OCI-LY1 (cell line): Measurements from ENCODE around the gene VSIG10.
"Not testable (repeated sequence)": the region's sequence is repeated elsewhere in the genome, so short reads cannot be mapped to it uniquely, and the experiment has no call there.

ENCODE experiments used
- H2AFZ ChIP-seq: fragments of 200-600 bp; sonication (generic), shearing (Covaris generic); 2 replicates; pipeline ENCODE4 v1.6.0; 2014; ENCODE audit warnings: antibody characterized with exemption, mild to moderate bottlenecking, low read length
- H3F3A ChIP-seq: fragments of 200-600 bp; sonication (generic), shearing (Covaris generic); 2 replicates; pipeline ENCODE4 v1.6.0; 2014; ENCODE audit warnings: mild to moderate bottlenecking, antibody characterized with exemption, low read length, moderate library complexity; ENCODE audit not compliant: insufficient read depth
- H3K27ac ChIP-seq: fragments of 200-600 bp; sonication (generic); 2 replicates; pipeline ENCODE4 v1.5.1; 2014; ENCODE audit warnings: low read length, mixed run types, mild to moderate bottlenecking, low read depth; ENCODE audit not compliant: poor library complexity, severe bottlenecking
- H3K27me3 ChIP-seq: fragments of 200-600 bp; sonication (generic); 2 replicates; pipeline ENCODE4 v1.6.0; 2014; ENCODE audit warnings: antibody characterized with exemption, mild to moderate bottlenecking, low read length, moderate library complexity; ENCODE audit not compliant: insufficient read depth
- H3K36me3 ChIP-seq: fragments of 200-600 bp; sonication (generic); 2 replicates; pipeline ENCODE4 v1.6.1; 2014; ENCODE audit warnings: mild to moderate bottlenecking, antibody characterized with exemption, low read length, moderate library complexity, mixed read lengths; ENCODE audit not compliant: insufficient read depth
- H3K4me1 ChIP-seq: fragments of 200-600 bp; sonication (generic); 2 replicates; pipeline ENCODE4 v1.5.1; 2014; ENCODE audit warnings: mild to moderate bottlenecking, low read length, moderate library complexity; ENCODE audit not compliant: insufficient read depth, severe bottlenecking
- H3K4me2 ChIP-seq: fragments of 200-600 bp; sonication (generic), shearing (Covaris generic); 2 replicates; pipeline ENCODE4 v1.6.1; 2014; ENCODE audit warnings: low read length
- H3K4me3 ChIP-seq: fragments of 200-600 bp; sonication (generic); 2 replicates; pipeline ENCODE4 v1.5.1; 2014; ENCODE audit warnings: low read length, low read depth, mild to moderate bottlenecking, mixed read lengths; ENCODE audit not compliant: poor library complexity, severe bottlenecking
- H3K79me2 ChIP-seq: fragments of 200-600 bp; shearing (Covaris generic); 2 replicates; pipeline ENCODE4 v1.6.1; 2016; ENCODE audit warnings: mixed run types, low read length, mixed read lengths; ENCODE audit not compliant: insufficient read depth
- H3K9ac ChIP-seq: fragments of 200-600 bp; sonication (generic), shearing (Covaris generic); 2 replicates; pipeline ENCODE4 v1.6.1; 2014; ENCODE audit warnings: mild to moderate bottlenecking, low read length, mixed read lengths
- H3K9me2 ChIP-seq: fragments of 200-600 bp; sonication (generic), shearing (Covaris generic); 2 replicates; pipeline ENCODE4 v1.6.1; 2014; ENCODE audit warnings: low read depth, mild to moderate bottlenecking, low read length, mixed read lengths
- H3K9me3 ChIP-seq: fragments of 200-600 bp; shearing (Covaris generic); 2 replicates; pipeline ENCODE4 v1.6.1; 2014; ENCODE audit warnings: low read length, mixed read lengths
- H4K20me1 ChIP-seq: fragments of 200-600 bp; sonication (generic), shearing (Covaris generic); 2 replicates; pipeline ENCODE4 v1.6.0; 2016; ENCODE audit warnings: mild to moderate bottlenecking, low read length; ENCODE audit not compliant: insufficient read depth
- CTCF ChIP-seq: fragments of 200-600 bp; sonication (generic), shearing (Covaris generic); IDR thresholded peaks from 2 replicates; pipeline ENCODE4 v1.5.1; 2017; ENCODE audit warnings: mild to moderate bottlenecking, antibody characterized with exemption, low read length, moderate library complexity, mixed read lengths
- EZH2 ChIP-seq: fragments of 200-600 bp; sonication (generic), shearing (Covaris generic); IDR thresholded peaks from 2 replicates; pipeline ENCODE4 v1.8.0; 2017; ENCODE audit warnings: borderline replicate concordance, mixed run types, mild to moderate bottlenecking, antibody characterized with exemption, low read length, moderate library complexity, mixed read lengths

VSIG10 gene

DNA sequence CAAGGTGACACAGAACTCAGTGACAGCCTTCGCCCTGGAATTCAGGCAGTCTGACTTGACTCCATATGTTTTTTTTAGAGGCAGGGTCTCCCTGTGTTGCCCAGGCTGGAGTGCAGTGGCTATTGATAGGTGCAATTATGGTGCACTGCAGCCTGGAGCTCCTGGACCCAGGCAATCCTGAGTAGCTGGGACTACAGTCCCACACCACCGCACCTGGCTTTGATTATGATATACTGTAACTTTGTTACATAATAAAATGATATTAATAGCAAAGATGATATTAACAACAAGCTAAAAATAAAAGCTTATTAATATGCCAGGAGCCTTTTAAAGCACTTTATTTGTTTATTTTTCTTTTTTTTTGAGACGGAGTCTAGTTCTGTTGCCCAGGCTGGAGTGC lies 9.8 kb downstream of the VSIG10 start:
- Histone ChIP-seq H4K20me1 (no peaks in the 10 kb centered on the region), H3K79me2 (no peaks in the 10 kb centered on the region)
- TF ChIP-seq CTCF (no peak), EZH2 (no peak)

DNA sequence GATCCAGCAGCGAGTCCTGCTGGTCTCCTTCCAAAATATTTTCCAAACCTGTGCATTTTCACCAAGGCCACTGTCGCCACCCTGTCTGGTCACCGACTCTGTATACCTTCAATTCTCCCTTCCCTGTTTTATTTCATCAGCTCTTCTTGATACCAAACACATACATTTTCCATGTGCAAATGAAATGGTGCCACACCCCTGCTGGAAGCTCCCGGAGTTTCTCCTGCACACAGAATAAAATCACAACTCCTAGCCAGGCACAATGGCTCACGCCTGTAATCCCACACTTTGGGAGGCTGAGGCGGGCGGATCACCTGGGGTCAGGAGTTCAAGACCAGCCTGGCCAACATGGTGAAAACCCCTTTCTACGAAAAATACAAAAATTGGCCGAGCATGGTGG lies 14.0 kb downstream of the VSIG10 start:
- H3K36me3 ChIP-seq: no peaks in the 10 kb centered on the region
- H3K27ac ChIP-seq: no peak overlapping the region
- no peaks in the 10 kb centered on the region for H3K4me1 ChIP-seq
- no peaks in the 10 kb centered on the region for H3K9me2 ChIP-seq
- H3K27me3 ChIP-seq: no peaks in the 10 kb centered on the region
- no peaks in the 10 kb centered on the region for H4K20me1 ChIP-seq
- H3K9me3 ChIP-seq: no peaks in the 10 kb centered on the region
- no peak overlapping the region for H3K9ac ChIP-seq
- TF ChIP-seq EZH2 (no peak), CTCF (no peak)
- H3K4me2 ChIP-seq: no peak overlapping the region
- no peak overlapping the region for H3K4me3 ChIP-seq
- no peaks in the 10 kb centered on the region for H3F3A ChIP-seq
- H3K79me2 ChIP-seq: no peaks in the 10 kb centered on the region
- H2AFZ ChIP-seq: no peak overlapping the region

More for the DNA sequence above, 9.8 kb downstream of the VSIG10 start:
- Histone ChIP-seq H3K9ac (no peak overlapping the region), H3K4me2 (no peak overlapping the region), H3K9me2 (no peaks in the 10 kb centered on the region), H3K4me1 (no peaks in the 10 kb centered on the region), H2AFZ (no peak overlapping the region), H3K36me3 (no peaks in the 10 kb centered on the region), H3K9me3 (no peaks in the 10 kb centered on the region), H3F3A (no peaks in the 10 kb centered on the region), H3K27ac (no peak overlapping the region), H3K27me3 (no peaks in the 10 kb centered on the region), H3K4me3 (no peak overlapping the region)

DNA sequence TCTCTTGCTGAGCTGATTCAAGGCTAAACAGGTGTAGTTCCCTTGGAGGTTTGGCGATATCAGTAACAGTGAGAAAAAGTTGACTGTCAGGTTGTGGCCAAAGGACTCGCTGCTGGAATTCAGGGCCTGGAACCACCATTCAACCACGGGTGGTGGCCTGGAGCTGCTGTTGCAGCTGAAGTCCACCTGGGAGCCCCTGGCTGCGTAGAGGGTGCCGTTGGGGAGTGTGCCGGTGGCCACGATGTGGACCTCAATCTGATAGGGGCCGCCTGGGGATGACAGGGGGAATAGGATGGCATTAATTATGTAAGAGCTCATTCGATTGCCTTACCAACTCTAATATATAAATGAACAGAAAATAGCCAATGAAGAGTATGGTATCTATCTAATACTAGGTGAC lies 21.6 kb downstream of the VSIG10 start:
- Histone ChIP-seq H3K9me2 (no peaks in the 10 kb centered on the region), H3K36me3 (no peaks in the 10 kb centered on the region), H3K27ac (no peak overlapping the region), H3K9ac (no peak overlapping the region), H3K27me3 (0 out of 2 replicates have a peak, but pooled peaks cover 3% of the 10 kb centered on the region), H2AFZ (no peak overlapping the region), H3K4me2 (no peak overlapping the region), H3K79me2 (no peaks in the 10 kb centered on the region), H3F3A (no peaks in the 10 kb centered on the region), H4K20me1 (no peaks in the 10 kb centered on the region), H3K4me3 (no peak overlapping the region), H3K4me1 (no peaks in the 10 kb centered on the region), H3K9me3 (no peaks in the 10 kb centered on the region)
- TF ChIP-seq EZH2 (no peak), CTCF (no peak)

- H3K27me3 ChIP-seq, H3K4me3 ChIP-seq: not testable (repeated sequence)
These were observed 22.3 kb downstream of the VSIG10 start for GRCh38 chr12:118081521-118081920.

More at GRCh38 chr12:118081521-118081920, 22.3 kb downstream of the VSIG10 start:
- not testable (repeated sequence) for H4K20me1 ChIP-seq, H2AFZ ChIP-seq, H3K4me1 ChIP-seq, H3K9ac ChIP-seq, H3K27ac ChIP-seq, H3K36me3 ChIP-seq, H3K9me3 ChIP-seq, H3K4me2 ChIP-seq, H3K79me2 ChIP-seq, H3F3A ChIP-seq, H3K9me2 ChIP-seq
